Activated T-cell treated with anti-CD3 and anti-CD28 coated beads, Interleukin-2, amount 50 U/mL, for 48 hours (primary cell): Measurements from ENCODE around the gene TPRA1.
"Not testable (repeated sequence)": the region's sequence is repeated elsewhere in the genome, so short reads cannot be mapped to it uniquely, and the experiment has no call there.

Experiments
- DNase-seq, 2 experiments: peaks; one replicate each; pipeline ENCODE4 v3.0.0-alpha.2; 2020

Gene TPRA1

DNA sequence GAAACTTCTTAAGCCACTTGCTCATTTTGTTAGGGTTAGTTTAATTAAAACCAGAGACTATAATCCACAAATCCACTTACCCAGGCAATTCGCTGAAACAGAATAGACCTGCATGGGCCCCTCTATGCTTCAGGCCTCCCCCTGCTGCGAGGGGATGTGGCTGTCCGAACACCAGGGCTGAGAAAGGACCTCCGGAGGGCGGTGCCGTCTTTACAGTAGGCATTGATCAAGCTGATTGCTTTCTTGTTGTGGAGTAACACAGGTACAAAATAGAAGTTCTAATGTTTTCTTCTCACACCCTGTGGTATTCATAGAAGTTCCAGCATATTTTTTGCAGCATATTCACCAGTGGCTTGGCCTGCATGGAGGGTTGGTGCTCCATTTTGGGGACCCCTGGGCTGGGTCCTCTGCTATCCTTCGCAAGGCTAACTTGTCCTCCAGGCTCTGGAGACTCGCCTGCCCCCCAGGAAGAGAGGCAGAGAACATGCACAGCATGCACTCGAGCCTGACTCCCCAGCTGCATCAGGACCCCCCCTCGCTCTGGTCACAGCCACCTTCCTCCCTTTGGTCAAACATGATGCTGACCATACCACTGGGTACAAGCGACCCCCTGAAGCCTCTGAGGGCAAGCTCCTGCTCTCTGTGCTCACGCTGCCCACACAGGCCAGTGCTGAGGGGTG is 55.3 kb downstream of the TPRA1 start:
- DNase-seq, result no peak

DNA sequence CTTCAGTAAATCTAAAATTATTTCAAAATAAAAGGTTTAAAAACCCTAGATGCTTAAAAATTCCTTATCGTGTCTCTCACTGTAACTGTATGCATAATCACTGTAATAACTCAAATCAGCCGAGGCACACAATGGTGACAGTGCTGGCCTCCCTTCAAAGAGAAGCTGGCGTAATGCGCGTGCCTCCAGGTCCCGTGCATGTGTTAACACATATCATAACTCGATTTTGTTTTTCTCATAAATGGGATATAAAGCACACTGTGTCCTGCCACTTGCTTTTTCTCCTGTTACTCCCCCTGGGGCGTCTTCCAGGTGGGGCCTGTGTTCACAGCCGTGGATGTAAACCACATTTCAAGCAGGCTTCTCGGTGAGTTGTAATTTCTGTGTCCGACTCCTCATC is 56.0 kb downstream of the TPRA1 start:
- no peak for DNase-seq

DNA sequence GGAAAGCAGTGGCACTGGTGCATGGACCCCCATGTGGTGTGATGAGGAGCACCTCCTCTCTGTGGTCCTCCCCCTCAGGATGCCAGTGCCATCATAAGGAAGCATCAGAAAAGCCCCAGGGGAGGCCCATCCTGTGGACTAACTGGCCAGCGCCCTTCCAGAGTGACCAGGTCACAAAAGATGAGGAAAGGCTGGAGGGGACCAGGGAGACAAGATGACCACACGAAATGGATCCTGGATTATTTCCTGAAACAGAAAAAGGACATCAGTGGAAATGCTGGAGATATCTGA is 56.4 kb downstream of the TPRA1 start:
- DNase-seq, result no peak

DNA sequence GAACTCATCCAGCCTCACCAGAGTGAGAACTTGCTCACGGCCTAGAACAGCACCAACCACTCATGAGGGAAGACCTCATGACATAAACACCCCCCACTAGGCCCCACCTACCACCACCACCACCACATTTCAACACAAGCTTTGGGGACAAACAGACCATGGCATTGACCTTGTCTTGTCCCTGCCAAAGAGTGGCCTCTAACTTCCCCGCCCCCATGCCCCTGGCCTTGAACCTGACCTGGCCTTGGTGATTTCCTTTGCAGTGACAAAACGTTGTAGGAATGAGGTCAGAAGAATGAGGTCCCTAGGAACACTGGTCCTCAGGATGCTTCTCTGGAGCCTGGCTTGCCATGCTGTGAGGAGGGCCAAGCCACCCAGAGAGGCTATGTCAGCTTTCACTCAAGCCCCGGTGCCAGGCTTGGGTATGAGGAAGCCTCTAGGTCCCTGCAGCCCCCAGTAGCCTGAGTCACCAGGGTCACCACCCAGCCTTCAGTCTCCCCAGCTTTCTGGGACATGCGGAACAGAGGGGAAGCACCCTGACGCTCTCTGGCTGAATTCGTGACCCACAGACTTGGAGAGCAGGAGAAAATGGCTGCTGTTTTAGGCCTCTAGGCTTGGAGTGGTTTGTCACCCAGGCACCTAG is 57.9 kb downstream of the TPRA1 start:
- DNase-seq, result no peak

DNA sequence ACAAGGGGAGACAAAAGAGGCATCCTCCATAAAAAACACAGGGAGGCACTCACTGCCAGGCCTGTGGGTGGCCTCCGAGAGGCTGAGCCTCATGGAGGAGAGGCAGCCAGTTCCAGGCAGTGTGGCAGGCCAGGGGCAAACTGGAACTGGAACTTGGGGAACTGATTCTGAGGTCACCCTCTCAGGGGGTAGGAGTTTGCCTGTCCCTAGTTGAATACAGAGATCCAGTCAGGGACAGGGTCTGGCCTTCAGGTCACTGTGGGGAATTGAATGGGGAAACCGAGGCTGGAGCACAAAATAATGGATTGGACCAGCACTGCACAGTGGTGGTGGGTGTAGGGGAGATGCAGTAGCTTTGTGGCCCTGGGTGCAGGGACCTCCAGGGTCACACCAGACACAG is 58.7 kb downstream of the TPRA1 start:
- no peak for DNase-seq

DNA sequence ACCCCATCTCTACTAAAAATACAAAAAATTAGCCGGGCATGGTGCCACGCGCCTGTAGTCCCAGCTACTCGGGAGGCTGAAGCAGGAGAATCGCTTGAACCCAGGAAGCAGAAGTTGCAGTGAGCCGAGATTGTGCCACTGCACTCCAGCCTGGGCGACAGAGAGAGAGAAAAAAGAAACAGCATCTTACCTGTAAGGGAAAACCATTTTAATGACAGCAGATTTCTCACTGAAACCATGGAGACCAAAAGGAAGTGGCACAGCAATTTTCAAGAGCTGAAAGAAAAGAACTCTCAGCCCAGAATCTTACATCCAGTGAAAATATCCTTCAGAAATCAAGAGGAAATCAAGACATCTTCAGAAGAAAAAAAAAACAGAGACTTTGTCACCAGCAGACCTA is 59.7 kb downstream of the TPRA1 start:
- DNase-seq, result not testable (repeated sequence)

DNA sequence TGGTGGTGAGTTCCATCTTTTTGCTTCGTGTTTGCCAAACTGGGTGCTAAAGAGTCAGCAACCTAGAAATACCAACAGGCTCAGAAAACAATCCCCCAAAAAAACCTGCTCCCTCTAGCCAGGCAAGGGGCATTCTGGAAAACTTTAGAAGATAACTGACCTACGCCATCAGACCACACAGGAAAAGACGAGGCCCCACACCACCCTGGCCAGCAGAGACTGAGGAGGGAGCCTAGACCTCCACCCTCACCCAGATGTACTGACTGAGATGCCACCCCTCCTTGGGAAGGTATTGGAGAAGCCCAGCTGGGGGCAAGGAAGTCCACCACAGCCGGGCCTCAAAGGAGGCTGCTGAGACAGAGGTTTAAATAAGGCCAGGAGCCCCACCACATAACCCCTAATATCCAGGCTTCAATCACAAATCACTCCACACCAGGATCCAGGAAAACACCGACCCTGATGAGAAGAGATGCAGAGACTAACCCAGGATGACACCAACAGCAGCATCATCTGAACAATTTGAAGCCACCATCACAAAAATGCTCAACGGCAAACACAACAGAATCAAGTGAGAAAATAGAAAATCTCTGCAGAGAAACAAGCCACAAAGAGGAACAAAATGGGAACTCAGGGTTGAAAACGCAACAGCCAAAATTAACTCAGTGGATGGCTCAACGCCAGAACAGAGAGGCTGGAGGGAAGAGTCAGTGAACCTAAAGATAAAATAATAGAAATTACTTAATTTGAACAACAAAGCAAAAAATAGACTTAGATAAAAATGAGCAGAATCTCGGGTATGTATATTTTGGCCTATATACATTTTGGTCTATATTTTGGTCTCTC is 61.0 kb downstream of the TPRA1 start:
- no peak for DNase-seq

DNA sequence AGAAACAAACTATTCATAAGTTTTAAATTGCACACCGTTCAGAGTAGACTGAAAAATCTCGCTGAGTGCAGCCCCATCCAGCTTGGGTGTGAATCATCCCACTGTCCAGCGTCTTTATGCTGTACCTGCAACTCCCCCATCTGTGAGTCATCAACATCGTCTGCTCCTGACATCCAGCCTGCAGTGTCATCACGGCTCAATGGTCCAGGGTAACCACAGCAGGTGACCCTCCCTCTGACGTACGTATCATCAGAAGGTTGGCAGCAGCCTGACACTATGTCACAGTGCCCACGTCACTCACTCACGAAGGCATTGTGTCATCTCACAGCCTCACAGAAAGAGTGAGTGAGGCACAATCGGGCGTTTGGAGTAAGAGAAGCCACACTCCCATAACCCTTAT is 65.2 kb downstream of the TPRA1 start:
- no peak for DNase-seq

DNA sequence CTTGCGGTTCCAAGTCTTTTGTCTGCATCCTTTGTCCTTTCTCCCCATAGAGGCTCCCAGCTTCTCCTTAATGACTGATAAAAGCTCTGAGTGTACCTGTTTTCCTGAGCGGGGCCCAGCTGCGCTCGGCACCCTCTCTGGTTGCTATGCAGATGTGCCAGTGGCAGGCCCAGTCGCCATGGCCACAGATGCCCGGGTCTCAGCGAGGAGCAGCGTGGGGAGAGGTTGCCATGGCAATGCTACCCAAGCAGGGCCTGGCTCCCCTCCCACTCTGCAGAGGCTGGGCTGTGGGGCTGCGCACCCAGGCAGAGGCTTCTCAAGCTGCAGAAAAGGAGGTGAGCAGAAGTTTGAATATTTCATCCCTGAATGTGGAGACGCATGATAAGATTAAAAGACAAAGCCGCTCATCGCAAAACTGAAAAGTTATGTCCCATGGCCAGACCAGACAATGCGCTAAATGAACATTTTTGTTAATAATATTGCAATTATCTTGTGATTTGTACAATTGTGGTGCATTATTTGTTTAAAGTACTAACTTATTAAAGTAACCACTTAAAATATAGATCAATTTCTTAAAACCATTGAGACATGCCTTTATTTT is 66.1 kb downstream of the TPRA1 start:
- no peak for DNase-seq
